Measurements from ENCODE around the gene ST3GAL3.

Gene ST3GAL3

DNA sequence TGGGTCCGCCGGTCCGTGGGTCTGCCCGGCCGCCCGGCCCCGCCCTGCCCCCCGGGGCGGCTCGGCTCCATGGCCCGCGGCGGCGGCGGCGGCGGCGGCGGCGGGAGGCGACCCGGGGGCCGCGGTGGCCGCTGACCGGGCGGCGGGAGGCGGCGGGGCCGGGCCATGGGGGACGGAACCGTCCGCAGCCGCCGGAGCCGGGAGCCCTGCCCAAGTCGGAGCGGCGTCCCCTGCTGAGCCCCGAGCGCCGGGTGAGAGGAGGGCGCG is 271.9 kb downstream of the ST3GAL3 start:
- TF ChIP-seq, protein P1, sequence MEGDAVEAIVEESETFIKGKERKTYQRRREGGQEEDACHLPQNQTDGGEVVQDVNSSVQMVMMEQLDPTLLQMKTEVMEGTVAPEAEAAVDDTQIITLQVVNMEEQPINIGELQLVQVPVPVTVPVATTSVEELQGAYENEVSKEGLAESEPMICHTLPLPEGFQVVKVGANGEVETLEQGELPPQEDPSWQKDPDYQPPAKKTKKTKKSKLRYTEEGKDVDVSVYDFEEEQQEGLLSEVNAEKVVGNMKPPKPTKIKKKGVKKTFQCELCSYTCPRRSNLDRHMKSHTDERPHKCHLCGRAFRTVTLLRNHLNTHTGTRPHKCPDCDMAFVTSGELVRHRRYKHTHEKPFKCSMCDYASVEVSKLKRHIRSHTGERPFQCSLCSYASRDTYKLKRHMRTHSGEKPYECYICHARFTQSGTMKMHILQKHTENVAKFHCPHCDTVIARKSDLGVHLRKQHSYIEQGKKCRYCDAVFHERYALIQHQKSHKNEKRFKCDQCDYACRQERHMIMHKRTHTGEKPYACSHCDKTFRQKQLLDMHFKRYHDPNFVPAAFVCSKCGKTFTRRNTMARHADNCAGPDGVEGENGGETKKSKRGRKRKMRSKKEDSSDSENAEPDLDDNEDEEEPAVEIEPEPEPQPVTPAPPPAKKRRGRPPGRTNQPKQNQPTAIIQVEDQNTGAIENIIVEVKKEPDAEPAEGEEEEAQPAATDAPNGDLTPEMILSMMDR (IDR thresholded peaks at IDR 0.05): no peak

DNA sequence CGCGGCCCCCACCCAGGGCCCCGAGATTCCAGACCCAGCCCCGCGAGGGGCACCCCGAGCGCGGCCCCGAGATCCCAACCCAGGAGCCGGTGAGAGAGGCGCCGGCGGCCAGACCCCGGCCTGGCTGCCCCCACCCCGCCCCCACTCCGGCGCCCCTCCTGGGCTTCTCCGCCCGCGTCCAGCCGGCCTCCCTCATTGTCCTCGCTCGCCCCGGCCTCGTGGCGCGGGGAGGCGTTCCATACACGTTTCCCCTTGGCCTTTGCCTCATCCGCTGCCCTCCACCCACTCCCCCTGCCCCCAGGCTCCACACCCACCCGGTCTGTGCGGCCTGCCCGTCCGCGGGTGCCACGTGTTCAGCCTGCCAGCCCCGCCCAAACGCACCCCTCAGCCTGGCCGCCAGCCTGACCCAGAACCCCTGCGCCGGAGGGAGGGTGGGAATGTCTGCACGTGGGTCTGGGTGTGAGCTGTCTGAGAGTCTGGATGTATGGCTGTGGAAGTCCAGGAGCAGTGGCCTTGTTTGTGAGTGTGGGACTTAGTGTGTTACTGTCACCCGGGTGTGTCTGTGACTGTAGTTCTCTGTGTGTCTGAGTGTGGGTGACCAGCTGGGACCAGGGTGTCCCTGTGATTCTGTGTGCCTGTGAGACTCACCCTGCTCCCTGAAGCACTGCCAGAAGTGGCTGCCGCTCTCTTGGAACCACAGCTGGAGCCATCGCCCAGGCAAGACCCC is 272.4 kb downstream of the ST3GAL3 start:
- TF ChIP-seq, protein P1 (IDR thresholded peaks at IDR 0.05): no peak

DNA sequence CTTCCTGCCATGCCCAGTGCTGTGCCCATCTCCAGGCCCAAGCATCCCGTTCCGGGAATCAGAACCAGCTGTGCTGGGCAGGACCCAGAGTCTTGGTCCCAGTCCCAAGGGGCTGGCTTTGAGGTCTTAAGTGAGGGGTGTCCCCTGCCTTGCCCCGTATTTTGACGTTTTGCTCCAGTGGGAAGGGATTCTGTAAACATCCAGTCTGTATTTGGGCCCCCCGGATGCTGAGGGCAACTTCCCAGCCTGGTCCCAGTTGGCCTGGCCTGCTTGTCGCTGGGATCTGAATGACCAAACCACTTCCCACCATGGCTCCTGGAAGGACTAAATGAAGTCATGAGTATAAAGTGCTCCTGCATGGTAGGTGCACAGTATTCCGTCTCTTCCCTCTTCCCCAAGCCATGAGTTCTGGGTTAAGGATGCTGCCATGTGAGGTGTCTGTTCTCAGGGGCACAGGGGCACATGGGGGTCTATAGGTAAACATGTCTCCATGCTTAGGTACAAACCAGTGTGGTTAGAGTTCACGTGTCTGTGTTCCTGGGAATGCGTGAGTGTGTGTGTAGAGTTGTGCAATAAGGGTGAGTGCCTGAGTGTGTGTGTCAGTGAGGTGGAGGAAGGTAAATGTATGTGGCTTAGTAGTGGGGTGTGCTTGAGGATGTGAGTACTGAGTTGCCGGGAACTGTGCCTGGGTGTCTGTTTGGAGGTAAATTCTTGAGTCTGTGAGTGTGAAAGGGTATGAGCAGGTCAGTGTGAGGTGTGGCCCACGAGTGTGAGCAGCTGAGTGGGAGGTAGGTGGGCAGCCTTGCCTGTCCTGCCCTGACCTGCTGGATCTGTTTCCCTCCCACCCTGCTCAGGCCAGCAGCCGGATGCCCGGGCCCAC is 273.2 kb downstream of the ST3GAL3 start:
- TF ChIP-seq, protein P1 (IDR thresholded peaks at IDR 0.05): no peak

Data from LNCAP (cell line).